B cell (primary cell): ENCODE measurements around the gene RARA. TPM values are rescaled to one million over a fixed set of nuclear protein-coding genes. Genes with fewer than 3 reads are reported as not detected.
A peak's percentile ranks its signal among the peaks of the same experiment; 100 is the strongest.

Source experiments
- ATAC-seq: fragments of 200-7000 bp; cut with Tn5 transposase; one replicate; pipeline ENCODE4 v1.10.0; 2021; ENCODE audit warnings: low read depth, mild to moderate bottlenecking, moderate number of reproducible peaks, moderate library complexity
- CTCF ChIA-PET: fragments of 350-600 bp; sonication (Branson Sonifier 250); formaldehyde crosslinking; loops from one replicate; lab custom pipeline; 2021; ENCODE audit warnings: antibody characterized with exemption, inconsistent platforms; lab: Charles Lee
- POLR2A ChIA-PET: fragments of 350-600 bp; sonication (Branson Sonifier 250); formaldehyde crosslinking; loops from one replicate; lab custom pipeline; 2021; ENCODE audit warnings: antibody characterized with exemption; lab: Charles Lee
- DNase-seq: peaks from one replicate; pipeline ENCODE4 v3.0.0; 2013
- H2AFZ ChIP-seq: 2 replicates; pipeline ENCODE4 v1.6.1; 2012; ENCODE audit warnings: mild to moderate bottlenecking, low read depth, low read length; ENCODE audit not compliant: insufficient read depth, poor library complexity, severe bottlenecking
- H3K27ac ChIP-seq, 2 donors: 1 replicate in 1 of 2; 2 replicates in 1 of 2; pipeline ENCODE4 v1.5.1; 2012 to 2013; ENCODE audit warnings: low read length in 2 of 2, mild to moderate bottlenecking in 2 of 2, moderate library complexity in 1 of 2
- H3K27me3 ChIP-seq, 4 experiments: fragments of 200-600 bp in 1 of 4; sonication (generic) in 1 of 4; replicated peaks in 1 of 4; 1 replicate in 2 of 4; 2 replicates in 2 of 4; pipeline versions ENCODE4 v1.6.1 to v1.7.0; 2013 to 2016; ENCODE audit warnings: low read length in 3 of 4, mild to moderate bottlenecking in 2 of 4, mixed read lengths in 1 of 4, moderate library complexity in 1 of 4; ENCODE audit not compliant: insufficient read depth in 4 of 4, control insufficient read depth in 3 of 4; ENCODE audit errors: control extremely low read depth in 1 of 4
- H3K36me3 ChIP-seq, 2 experiments: replicated peaks in 1 of 2; 1 replicate in 1 of 2; 2 replicates in 1 of 2; pipeline versions ENCODE4 v1.6.1 to v1.7.1; 2013; ENCODE audit warnings: low read length in 1 of 2; ENCODE audit not compliant: insufficient read depth in 2 of 2, control insufficient read depth in 1 of 2; ENCODE audit errors: control extremely low read depth in 1 of 2, extremely low read depth in 1 of 2
- H3K4me1 ChIP-seq, 2 donors: fragments of 200-600 bp in 1 of 2; sonication (generic) in 1 of 2; 1 replicate in 1 of 2; 2 replicates in 1 of 2; pipeline versions ENCODE4 v1.5.1 to v1.6.1; 2013 to 2017; ENCODE audit warnings: low read length in 2 of 2; ENCODE audit not compliant: control insufficient read depth in 2 of 2, insufficient read depth in 2 of 2
- H3K4me2 ChIP-seq: replicated peaks from 2 replicates; pipeline ENCODE3; 2012; ENCODE audit warnings: mild to moderate bottlenecking, low read depth, low read length; ENCODE audit not compliant: poor library complexity, severe bottlenecking
- H3K4me3 ChIP-seq, 5 experiments: fragments of 200-600 bp in 1 of 5; sonication (generic) in 1 of 5; 1 replicate in 3 of 5; 2 replicates in 2 of 5; pipeline versions ENCODE4 v1.5.1 to v1.7.0; 2011 to 2016; ENCODE audit warnings: low read length in 4 of 5, mild to moderate bottlenecking in 4 of 5, low read depth in 2 of 5, control low read depth in 1 of 5, moderate library complexity in 1 of 5; ENCODE audit not compliant: insufficient read depth in 1 of 5; ENCODE audit errors: control extremely low read depth in 1 of 5, extremely low read depth in 1 of 5
- H3K79me2 ChIP-seq: fragments of 200-600 bp; sonication (generic); one replicate; pipeline ENCODE4 v1.6.0; 2016; ENCODE audit warnings: low read length; ENCODE audit not compliant: control insufficient read depth, insufficient read depth
- H3K9ac ChIP-seq: fragments of 200-600 bp; sonication (generic); 2 replicates; pipeline ENCODE4 v1.6.1; 2017; ENCODE audit warnings: mild to moderate bottlenecking, low read length, moderate library complexity
- H3K9me3 ChIP-seq, 3 donors: one replicate each; pipeline versions ENCODE4 v1.6.1 to v1.7.1; 2013; ENCODE audit warnings: low read length in 2 of 3; ENCODE audit not compliant: control insufficient read depth in 2 of 3, insufficient read depth in 1 of 3; ENCODE audit errors: control extremely low read depth in 1 of 3
- H4K20me1 ChIP-seq: 2 replicates; pipeline ENCODE4 v1.6.0; 2012; ENCODE audit warnings: mild to moderate bottlenecking, low read length; ENCODE audit not compliant: insufficient read depth, control insufficient read depth, poor library complexity, severe bottlenecking
- H3K27ac Mint-ChIP-seq: one replicate; pipeline ENCODE4 v1.8.0; 2021; ENCODE audit warnings: mixed read lengths
- H3K27me3 Mint-ChIP-seq: one replicate; pipeline ENCODE4 v1.8.0; 2021; ENCODE audit warnings: mixed read lengths
- H3K4me1 Mint-ChIP-seq: one replicate; pipeline ENCODE4 v1.8.0; 2021; ENCODE audit warnings: mixed read lengths
- H3K4me3 Mint-ChIP-seq: one replicate; pipeline ENCODE4 v1.8.0; 2021; ENCODE audit warnings: mixed read lengths
- H3K9me3 Mint-ChIP-seq: one replicate; pipeline ENCODE4 v1.8.0; 2022; ENCODE audit warnings: mixed read lengths; ENCODE audit not compliant: insufficient read depth
- EZH2 ChIP-seq: IDR thresholded peaks from 2 replicates; pipeline ENCODE4 v1.6.1; 2012; ENCODE audit warnings: borderline replicate concordance, low read depth, mild to moderate bottlenecking, moderate library complexity, low read length; ENCODE audit not compliant: insufficient read depth, poor library complexity, severe bottlenecking
- WGBS: methylation state at CpG from one replicate; pipeline ENCODE4 v1.1.5; 2013; ENCODE audit warnings: missing lambda C conversion rate; ENCODE audit not compliant: insufficient coverage; 5-methylcytosine and 5-hydroxymethylcytosine counted together
- intact Hi-C: fragments of 100-400 bp; cut with micrococcal nuclease; formaldehyde crosslinking; loops from one replicate; pipeline ENCODE4 v1.10.0; 2022
- polyA plus RNA-seq: library from polyadenylated mRNA; depleted of rRNA; stranded (reverse); fragments of >200 nt; gene quantifications from 2 replicates; pipeline ENCODE4 v1.2.3, GENCODE V29; 2012
- total RNA-seq, 2 donors: library from RNA; stranded (reverse); fragments of 120-200 nt in 1 of 2; gene quantifications; 1 replicate in 1 of 2; 2 replicates in 1 of 2; pipeline versions ENCODE4 v1.2.3 to v1.2.4, GENCODE V29; 2013 to 2022
- TF ChIP-seq, protein P1 (sequence below): fragments of 200-600 bp; IDR thresholded peaks from one replicate; pipeline ENCODE4 v1.8.0; 2022; ENCODE audit warnings: antibody characterized with exemption, mild to moderate bottlenecking

Gene RARA
- total and polyA plus RNA-seq, 2 donors (not counting 1 experiment from before 2014, with no cell fraction given) = 20.7 to 86.2 TPM

DNA sequence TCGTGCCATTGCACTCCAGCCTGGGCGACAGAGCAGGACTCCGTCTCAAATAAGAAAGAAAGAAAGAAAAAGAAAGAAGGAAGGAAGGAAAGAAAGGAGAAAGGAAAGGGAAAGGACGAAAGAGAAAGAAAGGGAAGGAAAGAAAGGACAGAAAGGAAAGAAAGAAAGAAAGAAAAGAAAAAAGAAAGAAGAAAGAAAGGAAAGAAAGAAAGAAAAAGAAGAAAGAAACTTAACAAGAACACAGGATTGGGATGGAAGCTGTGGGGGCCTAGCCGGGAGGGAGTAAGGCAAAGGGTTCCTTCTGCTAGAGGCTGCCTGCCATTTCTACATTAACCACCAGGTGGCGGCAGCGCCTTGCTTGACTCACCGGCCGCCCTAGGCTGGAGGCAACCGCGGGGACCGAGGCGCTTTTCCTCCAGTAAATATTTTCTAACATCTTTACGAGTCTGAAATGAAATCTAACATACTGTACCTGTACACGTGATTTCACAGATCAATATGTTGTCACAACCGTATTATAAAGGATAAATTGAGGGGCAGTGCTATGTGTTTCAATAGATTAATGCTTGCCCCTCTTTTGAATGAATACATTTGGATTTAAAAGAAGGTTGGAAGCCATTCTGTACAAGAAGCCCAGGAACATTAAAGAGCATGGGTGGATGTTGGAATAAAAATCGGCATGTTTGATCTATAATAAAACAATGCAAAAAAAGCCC is 49.5 kb downstream of the RARA start:
- H3K4me3 Mint-ChIP-seq = peak overlapping the region; percentile 34
- ChIA-PET CTCF (interaction anchor here (0.9 to 15.9 kb wide), 17 partner anchors 40 to 1305 kb away, joined by 3 to 871 read pairs (median 4); partner anchors contain the start of genes CDC6, RARA, TOP2A and WIPF2), POLR2A (interaction anchor here (1.8 kb wide), 1 partner anchor 175 kb away, joined by 4 read pairs; no protein-coding TSS in a partner anchor)
- intact Hi-C loops = loop anchor here (1.0 to 5.0 kb wide), 4 partner anchors 57 to 202 kb away; no protein-coding TSS in a partner anchor
- H2AFZ ChIP-seq = peak overlapping the region; percentile 40
- H3K36me3 ChIP-seq = peaks cover 0 to 17% of the 10 kb centered on the region in 2 experiments
- no peaks in the 10 kb centered on the region for H3K9me3 Mint-ChIP-seq
- peaks cover 17% of the 10 kb centered on the region for H4K20me1 ChIP-seq
- H3K27me3 ChIP-seq = peaks cover 0 to 21% (median 6%) of the 10 kb centered on the region in 4 experiments
- no peak overlapping the region for H3K9ac ChIP-seq
- H3K27me3 Mint-ChIP-seq = peaks cover 12% of the 10 kb centered on the region
- peaks cover 21% of the 10 kb centered on the region for H3K4me1 Mint-ChIP-seq
- DNase-seq (peak; percentile 90), ATAC-seq (peak; percentile 69)
- no peak overlapping the region for H3K4me3 ChIP-seq
- no peak overlapping the region for H3K27ac Mint-ChIP-seq
- peaks cover 10 to 22% of the 10 kb centered on the region in 2 donors for H3K4me1 ChIP-seq
- H3K9me3 ChIP-seq = no peaks in the 10 kb centered on the region
- H3K27ac ChIP-seq = no peak overlapping the region
- WGBS = 19% methylated on average over 11 of the region's 17 CpGs
- peaks cover 5% of the 10 kb centered on the region for H3K79me2 ChIP-seq
- no peak for TF ChIP-seq EZH2
- TF ChIP-seq, protein P1, sequence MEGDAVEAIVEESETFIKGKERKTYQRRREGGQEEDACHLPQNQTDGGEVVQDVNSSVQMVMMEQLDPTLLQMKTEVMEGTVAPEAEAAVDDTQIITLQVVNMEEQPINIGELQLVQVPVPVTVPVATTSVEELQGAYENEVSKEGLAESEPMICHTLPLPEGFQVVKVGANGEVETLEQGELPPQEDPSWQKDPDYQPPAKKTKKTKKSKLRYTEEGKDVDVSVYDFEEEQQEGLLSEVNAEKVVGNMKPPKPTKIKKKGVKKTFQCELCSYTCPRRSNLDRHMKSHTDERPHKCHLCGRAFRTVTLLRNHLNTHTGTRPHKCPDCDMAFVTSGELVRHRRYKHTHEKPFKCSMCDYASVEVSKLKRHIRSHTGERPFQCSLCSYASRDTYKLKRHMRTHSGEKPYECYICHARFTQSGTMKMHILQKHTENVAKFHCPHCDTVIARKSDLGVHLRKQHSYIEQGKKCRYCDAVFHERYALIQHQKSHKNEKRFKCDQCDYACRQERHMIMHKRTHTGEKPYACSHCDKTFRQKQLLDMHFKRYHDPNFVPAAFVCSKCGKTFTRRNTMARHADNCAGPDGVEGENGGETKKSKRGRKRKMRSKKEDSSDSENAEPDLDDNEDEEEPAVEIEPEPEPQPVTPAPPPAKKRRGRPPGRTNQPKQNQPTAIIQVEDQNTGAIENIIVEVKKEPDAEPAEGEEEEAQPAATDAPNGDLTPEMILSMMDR = peak; percentile 100
- H3K4me2 ChIP-seq = peak overlapping the region; percentile 43
